ENCODE results near the gene MRPL33.

Gene MRPL33

DNA sequence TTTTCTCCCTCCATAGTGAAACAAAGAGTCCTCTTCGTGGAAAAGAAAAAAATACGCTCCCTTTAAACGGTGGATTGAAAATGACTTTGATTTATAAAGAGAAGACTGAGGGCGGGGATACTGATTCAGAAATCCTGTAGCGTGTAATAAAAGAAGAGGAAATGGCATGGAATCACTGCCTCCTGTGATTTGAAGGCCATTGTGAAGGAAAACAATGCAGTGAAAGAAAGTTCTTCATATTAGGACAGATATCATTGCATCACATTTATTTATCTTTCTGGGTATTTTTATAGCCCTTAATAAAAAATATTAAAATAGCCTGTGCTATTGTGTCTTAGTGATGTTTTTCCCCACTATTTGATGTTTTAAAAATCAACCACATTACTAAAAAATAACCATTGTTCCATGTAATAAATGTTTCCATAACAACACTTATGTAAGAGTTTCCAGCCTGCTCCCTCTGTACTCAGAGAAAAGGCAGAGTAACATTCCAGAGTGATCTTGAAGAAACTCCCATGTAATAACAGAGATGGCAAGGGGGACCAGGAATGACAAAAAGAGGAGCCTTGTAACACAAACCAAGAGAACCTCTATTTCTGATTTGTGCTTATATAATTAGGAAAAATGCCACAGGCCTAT, 8.0 kb downstream of the MRPL33 start:
- DNase-seq, result no peak

DNA sequence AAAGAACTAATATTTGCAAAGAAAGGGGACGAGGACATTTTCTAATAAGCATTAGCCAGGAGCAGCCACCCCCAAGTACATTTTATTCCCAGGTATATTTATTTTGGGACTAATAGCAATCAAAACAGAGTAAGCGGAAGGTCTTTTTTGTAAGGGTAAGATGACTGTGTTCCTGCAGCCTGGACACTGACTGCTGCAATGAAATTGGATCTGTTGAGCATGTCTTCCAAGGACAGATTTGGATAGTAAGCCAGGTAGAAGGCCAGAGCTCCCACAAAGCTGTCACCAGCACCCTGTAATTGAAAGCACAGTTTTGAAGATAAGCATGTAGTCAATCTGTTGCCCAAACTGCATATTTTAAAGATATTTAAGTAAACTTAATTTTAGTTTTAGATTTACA, 10.0 kb downstream of the MRPL33 start:
- no peak for DNase-seq

DNA sequence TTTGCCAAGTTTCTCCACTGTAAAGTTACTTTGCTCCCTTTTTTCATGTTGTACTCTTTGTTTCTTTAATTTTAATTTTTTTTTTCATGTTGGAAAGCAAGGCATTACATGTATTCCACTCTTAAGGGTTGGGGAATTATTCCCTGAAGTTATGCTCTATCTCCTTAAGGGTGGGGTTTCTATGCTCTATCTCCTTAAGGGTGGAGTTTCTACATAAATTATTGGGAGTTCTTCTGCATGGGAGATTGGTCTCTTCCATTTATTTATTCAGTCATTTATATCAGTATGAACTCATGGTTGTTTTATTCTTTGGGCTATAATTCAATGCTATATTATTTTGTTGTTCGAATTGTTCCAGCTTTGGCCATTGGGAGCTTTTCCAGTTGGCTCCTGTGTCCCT, 11.2 kb downstream of the MRPL33 start:
- DNase-seq, result no peak

DNA sequence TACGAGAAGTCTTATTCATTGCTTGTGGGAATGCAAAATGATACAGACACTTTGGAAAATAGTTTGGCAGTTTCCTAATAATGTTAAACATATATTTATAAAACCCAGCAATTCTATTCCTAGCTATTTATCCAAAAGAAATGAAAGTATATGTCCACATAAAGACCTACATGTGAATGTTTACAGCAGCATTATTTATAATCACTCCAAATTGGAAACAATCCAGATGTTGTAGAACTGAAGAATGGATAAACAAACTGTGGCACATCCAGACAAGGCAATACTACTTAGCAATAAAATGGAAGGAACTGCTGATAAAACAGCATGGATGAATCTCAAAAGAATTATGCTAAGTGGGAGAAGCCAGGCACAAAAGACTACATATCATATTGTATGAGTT, 19.3 kb downstream of the MRPL33 start:
- DNase-seq, result no peak

DNA sequence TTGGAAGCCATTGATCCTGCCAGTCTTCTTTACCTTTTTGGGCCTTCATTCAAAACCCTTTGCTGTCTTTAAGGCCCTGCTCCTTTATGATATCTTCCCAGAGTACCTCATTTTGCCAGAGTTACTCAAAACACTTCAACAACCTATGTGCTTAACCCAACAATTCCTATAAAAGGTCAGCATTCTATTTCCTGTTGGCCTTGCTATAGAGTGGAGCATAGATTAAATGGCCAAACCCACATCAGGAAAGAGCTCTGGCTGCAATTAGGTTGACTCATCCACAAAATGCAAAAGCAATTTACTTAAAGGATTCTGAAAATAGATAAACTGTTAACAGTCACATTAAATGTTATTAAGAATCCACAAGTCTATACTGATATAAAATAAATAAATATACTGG, 21.2 kb downstream of the MRPL33 start:
- no peak for DNase-seq

DNA sequence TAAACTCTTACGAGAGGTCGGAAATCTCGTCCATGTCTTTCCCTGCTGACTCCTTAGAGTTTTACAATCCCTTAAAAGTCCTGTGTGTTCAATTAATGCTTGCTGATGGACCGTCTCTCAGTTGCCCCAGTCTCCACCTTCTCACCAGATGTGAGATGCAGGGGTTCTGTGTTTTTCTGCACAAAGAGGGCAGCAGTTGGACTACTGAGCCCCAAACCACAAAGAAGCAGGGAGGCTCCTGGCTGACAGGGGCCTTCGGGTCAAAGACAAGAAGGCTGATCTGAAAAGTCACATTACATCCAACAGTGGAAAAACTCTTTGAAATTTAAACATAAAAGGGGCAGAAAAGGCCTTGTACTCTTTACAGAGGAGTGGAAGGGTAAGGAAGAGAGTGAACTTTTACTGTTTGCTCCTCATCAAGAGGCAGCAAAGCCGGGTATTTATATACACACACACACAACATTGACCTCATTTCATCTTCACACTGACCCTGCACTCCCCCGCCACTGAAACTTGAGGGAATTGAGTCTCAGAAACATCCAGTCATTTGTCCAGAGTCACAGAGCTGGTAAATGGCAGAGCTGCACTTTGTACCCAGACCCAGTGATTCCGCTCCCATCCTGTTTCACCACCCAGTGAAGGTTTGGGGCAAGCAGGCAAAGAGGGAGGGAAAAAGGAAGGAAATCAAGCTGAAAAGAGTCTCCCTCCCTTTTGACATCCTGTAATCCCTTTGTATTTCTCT, 23.7 kb downstream of the MRPL33 start:
- DNase-seq, result no peak

DNA sequence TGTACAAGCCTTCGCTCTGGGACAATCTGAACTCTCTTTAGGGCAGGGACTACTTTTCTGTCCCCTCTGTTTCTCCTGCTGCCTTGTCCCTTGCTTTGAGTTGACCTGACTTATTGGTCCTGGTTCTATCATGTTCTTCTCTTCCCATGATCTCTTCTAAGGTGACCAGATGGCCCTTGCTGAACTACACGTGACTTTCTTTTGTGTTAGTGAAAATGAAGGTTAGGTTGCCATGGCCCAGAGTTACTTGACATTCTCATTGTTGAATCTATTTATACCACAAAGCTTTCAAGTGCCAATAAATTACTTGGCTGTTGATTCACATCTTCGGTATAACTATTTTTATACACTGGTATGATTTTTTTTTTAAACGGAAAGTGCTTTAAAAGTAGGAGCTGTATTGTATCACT, 24.4 kb downstream of the MRPL33 start:
- no peak for DNase-seq

DNA sequence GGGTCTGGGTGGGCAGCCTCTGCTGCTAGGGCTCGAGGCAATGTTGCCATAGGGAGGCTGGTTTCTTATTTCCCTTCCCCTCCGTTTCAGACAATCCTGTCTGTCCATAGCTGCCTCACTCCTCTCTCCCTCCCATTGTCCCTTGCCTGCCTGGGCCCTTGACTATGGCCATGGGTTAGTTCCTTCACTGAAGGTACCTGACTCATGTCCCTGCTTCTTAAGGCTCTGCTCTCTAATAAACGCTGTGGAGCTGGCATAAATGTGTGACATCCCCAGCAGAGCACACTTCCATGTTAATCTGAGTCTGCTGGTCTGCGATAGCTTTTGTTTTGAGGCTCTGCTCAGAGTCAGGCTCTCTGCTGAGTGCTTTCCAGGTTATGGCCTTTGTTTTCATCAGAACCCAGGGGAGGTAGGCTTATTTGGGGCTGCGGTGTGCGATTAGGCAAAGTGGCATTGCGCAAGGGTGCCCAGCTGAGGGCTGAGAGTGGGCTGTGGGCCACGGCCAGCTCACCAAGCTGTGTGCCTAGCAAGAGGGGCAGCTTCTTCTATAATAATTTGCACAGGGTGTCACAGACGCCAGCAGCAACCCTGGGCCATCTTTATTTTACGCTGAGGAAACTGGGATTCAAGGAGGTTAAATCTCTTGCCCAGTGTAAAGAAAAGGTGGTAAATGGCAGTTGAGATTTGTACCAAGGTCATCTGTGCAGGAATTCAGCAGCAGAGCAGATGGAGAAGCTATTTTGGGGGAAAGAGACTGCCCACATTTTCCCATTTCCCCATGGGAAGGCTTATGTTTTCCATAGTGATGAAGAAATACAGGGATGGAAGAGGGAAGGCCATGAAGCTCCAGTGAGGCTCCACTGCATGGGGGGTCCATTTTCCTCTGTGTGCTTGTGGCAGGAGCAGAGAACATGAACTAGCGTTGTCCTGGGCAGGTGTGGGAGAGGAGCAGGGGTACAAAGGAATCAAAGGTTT, 25.6 kb downstream of the MRPL33 start:
- no peak for DNase-seq

DNA sequence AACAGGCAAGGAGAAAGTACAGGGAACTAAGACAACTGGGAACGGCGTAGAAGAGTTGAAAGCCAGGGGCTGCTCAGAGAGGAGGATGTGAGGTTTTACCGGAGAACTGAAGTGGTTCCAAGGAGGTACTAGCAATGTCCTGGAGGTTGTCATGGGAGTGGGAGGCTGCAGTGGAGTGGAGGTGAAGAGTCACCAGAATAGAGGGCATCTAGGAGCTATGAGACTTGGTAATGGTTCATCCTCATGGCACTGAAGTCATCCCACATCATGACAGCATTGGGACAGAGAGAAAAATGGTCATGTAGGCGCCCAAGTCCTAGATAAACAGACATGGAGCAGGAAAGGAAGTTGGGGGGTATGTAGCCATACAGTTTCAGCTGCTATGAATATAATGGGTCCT, 26.3 kb downstream of the MRPL33 start:
- DNase-seq, result no peak

DNA sequence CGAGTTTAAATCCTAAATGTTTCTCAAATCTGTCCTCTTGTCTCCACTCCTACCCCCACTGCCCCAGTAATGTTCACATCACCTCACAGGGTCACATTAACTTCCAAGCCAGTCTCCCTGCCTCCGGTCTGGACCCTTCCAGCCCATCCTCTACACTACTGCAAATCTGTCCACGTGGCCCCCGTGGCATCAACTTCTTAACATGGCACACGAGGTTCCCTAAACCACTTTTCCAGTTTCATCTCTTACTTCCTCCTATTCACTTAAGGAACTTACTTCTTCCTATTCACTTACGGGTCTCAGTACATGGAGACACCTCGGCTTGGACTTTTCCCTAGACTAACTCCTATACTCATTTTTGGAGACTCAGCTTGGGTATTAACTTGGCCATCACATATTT, 27.0 kb downstream of the MRPL33 start:
- DNase-seq, result no peak

DNA sequence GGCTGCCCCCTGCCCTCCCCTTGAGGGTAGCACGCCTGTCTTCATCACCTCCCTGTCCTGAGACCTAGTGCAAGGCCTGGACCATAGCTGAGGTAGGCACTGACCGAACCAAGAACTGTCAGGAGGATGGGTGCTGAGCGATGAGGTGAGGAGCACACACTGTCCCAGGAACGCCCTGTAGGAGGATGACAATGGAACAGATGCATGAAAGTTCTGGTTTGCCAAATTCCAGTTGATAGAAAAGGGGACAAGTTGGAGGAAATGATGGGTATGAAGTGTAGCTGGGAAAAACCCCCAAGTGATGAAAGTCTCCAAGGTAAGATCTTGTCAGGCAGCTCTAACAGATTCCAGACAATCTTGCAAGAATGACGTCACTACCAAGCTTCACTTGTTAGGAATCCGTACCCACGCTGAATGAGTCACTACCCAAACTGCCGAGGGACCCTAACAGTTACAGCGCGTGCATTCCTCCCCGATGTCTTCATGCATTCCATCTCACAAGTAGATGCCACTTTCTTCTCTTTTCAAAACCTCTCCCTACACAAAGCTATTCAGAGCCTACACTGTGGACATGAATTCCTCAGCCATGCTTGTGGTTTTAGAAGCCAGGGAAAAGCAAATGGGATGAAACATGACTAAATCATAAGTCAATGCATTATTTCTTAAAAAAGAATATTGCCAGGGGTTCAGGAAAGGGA, 27.6 kb downstream of the MRPL33 start:
- no peak for DNase-seq

DNA sequence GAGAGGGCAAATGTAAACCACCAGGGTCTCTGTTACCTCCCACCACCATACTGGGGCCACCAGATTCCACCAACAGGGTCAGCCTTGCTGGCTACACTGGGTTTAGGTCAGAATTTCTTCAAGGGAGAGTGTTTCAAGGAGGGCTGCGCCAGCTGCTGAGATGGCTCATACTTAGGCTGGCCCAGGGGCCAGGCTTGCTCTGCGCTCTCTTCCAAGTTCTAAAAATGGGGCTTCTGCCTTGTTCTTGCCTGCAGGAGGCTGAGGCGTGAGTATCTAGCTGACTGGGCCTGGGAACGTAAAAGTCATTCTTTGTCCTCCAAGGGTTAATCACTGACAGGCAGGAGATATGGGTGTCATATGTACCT, 28.1 kb downstream of the MRPL33 start:
- no peak for DNase-seq

DNA sequence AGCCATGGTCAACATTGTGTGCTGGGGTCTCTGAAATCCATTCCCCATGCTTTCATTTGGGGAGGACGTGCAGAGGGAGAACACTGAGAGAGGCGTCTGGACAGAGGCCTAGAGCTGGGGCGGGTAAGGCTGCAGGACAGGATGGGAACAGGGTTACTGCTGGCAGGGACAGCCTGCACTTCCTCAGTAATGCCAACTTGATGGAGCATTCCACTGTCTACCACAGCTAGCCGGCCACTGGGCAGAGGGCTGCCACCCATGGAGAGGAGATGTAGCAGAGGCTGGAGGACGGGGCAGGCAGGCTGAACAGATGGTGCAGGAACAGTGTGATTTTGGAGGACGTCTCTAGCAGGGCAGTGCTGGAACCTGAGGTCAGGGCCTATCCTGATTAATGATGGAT, 29.3 kb downstream of the MRPL33 start:
- DNase-seq, result no peak

DNA sequence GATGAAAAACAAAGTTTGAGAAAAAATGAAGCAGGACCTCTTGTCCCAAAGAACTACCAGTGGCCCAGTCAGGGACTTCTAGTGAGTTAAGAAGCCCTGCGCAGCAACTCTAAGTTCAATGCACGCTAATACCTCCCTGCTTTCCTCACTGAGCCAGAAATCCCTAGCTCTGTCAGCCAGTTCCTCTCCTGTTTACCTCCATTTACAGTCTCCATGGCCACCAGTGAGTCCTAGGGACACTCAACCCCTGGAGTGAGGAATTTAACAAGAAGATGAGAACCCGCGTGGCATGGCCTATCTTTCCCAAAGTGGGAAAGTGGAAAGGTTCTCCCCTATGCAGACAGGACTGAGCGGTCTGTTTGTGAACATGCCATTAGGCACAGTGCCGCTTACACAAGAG, 31.0 kb downstream of the MRPL33 start:
- DNase-seq, result no peak

DNA sequence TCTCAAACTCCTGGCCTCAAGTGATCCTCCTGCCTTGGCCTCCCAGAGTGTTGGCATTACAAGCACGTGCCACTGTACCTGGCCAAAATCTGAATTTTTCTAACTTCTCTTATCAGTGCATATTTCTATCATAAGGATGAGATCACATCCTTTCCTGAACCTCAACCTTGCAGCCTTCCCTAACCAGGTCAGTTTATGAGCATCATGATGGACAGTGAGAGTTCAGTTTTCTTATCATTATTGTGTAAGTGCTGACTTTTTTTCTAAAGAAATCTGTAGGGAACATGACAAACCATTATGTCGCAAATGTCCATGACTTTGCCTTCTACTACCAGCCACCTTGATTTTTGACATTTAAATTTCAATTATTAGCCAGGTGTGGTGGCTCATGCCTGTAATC, 31.5 kb downstream of the MRPL33 start:
- DNase-seq, result no peak

DNA sequence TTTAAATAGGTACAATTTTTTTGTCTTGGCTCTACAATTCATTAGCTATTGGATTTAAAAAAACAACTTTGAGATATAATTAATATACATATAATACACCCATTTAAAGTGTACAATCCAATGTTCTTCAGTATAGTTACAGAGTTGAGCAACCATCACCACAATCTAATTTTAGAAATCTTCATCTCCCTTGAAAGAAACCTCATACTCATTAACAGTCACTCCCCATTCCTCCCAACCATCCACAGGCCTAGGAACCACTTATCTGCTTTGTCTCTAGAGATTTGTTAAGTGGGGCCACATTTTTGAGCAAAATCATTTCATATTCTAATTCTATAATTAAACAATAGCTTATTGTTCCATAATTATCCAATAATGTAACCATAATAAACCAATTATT, 32.6 kb downstream of the MRPL33 start:
- DNase-seq, result no peak

DNA sequence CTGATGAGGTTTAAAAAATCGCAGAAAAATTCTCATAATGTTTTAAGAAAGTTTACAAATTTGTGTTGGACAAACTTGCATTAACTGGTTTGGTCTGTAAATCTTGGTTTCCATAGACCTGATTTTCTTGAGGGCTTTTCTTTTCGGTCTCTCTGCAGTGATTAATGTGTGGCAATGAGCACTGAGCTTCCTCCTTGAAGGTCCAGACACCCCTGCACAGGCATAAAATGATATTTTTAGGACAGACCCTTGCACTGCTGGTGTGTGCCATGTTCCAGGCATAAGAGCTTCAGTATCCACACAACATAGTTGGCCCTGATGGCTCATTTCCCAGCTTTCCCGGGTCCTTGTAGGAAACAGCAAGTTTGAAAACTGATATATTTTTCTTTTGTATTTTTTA, 33.7 kb downstream of the MRPL33 start:
- DNase-seq, result no peak

DNA sequence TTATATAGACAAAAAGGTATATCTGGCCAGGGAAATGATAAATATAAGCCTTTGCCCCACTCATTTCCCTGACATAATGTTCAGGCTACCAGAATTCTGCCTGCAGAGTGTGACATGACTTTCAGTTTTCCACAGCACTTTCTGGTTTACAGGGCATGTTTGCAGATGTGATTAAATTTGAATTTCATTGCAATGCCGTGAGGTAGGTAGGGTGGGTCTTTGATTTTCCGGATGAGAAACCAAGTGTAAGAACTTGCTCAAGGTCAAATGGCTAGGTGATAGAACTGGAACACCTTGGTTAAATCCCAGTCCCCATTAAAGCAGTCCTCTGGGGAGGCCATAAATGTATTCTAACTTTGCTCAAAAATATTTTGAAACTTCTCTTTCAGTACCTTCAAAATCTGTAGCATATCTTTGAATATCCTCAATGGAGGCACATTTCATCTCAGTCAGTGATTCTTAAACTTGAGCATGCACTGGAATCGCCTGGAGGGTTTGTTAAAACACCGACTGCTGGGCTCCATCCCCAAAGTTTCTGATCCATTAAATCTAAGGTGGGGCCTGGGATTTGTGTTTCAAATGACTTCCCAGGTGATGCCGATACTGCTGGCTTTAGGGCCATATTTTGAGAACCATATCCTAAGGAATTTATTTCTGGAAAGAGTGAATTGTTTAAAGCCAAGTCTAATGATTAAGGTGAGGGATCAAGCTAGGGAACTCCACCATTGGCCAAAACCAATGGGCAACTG, 35.0 kb downstream of the MRPL33 start:
- DNase-seq, result no peak

DNA sequence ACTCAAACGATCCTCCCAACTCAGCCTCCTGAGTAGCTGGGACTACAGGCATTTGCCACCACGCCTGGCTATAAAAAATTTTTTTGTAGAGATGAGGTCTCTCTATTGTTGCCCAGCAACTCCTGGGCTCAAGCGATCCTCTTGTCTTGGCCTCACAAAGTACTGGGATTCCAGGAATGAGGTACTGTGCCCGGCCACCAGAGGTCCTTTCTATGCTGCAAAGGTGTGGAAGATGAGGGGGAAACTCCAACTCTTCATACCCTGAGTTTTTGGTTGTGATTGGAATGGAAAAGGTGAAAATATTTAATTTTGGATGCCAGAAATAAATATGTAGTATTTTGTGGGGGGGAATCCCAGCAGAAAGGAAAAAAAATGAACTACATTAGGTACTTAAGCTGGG, 36.0 kb downstream of the MRPL33 start:
- DNase-seq, result no peak

DNA sequence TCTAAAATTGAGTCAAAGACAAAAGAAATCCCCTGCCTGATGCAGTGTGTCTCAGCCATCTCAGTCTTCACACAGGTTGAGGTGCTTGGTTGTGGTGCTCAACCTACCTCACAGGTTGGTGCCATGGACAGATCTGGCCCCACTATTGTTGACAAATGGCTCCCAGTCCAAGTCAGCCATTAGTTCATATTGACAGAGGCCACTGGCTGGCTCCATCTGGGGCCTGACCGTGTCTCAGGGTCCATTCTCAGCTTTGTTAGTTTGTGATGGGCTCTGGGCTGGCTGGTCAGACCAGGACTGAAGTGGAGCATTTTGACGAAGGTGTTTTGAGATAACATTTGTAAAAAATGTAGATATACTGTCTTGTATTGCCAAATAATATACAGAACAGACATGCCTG, 36.9 kb downstream of the MRPL33 start:
- DNase-seq, result no peak

DNA sequence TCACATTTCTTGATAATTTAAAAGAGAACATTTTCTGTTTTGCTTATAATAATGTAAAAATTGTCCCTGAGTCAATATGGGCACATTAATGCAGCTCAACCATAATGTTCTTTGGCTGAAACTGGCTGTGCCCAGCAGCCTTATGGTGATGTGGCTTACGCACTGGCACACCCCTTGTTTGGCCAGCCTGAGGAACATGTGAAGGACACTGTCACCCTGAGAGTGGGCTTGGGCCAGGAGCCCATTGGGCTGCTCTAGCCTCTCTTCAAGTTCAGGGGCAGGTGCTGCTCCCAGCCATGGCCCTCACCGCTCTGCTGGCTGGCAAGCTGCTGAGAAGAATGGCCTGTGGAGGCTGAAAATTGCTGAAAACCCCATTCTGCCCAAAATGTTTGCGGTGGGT, 37.5 kb downstream of the MRPL33 start:
- no peak for DNase-seq

DNA sequence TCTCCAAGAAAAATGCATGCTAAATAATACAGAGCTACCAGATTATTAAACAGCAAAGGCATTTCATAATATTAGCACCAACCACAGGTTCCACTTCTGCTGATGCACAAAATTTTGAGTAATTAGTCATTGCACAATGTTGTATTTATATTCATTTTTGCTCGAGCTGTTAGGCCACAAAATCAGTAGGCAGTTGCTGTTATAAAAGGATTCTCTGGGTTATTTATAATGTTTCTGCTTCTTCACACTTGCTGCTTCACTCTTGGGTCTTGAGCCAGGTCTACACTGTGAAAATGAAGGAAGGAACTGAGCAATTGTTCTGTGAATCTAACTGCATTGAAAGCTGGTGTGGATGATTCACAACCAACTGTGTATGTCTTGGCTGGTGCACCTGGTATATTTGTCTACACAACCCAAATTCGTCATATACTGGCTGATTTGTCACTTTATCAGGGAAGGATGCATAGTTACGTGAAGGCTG, 38.3 kb downstream of the MRPL33 start:
- DNase-seq, result no peak
